Adipose tissue (tissue), 3 donors: Measurements from ENCODE around the gene SPATC1L. TPM values are rescaled to one million over a fixed set of nuclear protein-coding genes. Genes with fewer than 3 reads are reported as not detected.

ENCODE experiments used
- H3K27ac ChIP-seq: one replicate; pipeline ENCODE4 v1.5.1; 2013; ENCODE audit warnings: low read depth, low read length
- WGBS, 3 donors: extraction: QIAGEN DNeasy Blood & Tissue Kit; methylation state at CpG; one replicate each; pipeline ENCODE4 v1.1.7; 2013; 5-methylcytosine and 5-hydroxymethylcytosine counted together
- polyA plus RNA-seq, 3 donors: library from polyadenylated mRNA; stranded (reverse); fragments of 200-250 nt; gene quantifications; one replicate each; pipeline ENCODE4 v1.2.3, GENCODE V29; 2013
- donor health status: healthy with polysubstance abuse.
- donor health status: Bipolar disorder and iron deficiency.
- donor health status: healthy.

Gene SPATC1L
- polyA plus RNA-seq, 3 donors = 4.8 to 10.0 (median 9.1) TPM

GRCh38 chr21:46120301-46121285 is 63.7 kb downstream of the SPATC1L start:
- H3K27ac ChIP-seq = no peak overlapping the region
- WGBS, 3 donors = 78 to 85% (median 83%) methylated on average over 23 to 26 of the region's 26 CpGs

- H3K27ac ChIP-seq = no peak overlapping the region
- WGBS, 3 donors = 83 to 89% (median 85%) methylated on average over 10 to 14 of the region's 14 CpGs
Observed at GRCh38 chr21:46119637-46120271, 64.5 kb downstream of the SPATC1L start.

GRCh38 chr21:46119144-46119636 is 65.1 kb downstream of the SPATC1L start:
- WGBS, 3 donors = 82 to 92% (median 90%) methylated on average over 11 to 12 of the region's 12 CpGs
- H3K27ac ChIP-seq = no peak overlapping the region

- 82 to 92% (median 91%) methylated on average over 23 to 27 of the region's 27 CpGs for WGBS, 3 donors
- H3K27ac ChIP-seq = no peak overlapping the region
Observed at GRCh38 chr21:46118316-46119143, 65.7 kb downstream of the SPATC1L start.

GRCh38 chr21:46117586-46118315 is 66.5 kb downstream of the SPATC1L start:
- no peak overlapping the region for H3K27ac ChIP-seq
- WGBS, 3 donors = 76 to 81% (median 80%) methylated on average over 29 of the region's 29 CpGs

- H3K27ac ChIP-seq = no peak overlapping the region
- 78 to 82% (median 82%) methylated on average over 22 to 24 of the region's 24 CpGs for WGBS, 3 donors
Observed at GRCh38 chr21:46116776-46117585, 67.3 kb downstream of the SPATC1L start.

- WGBS, 3 donors = 87 to 90% (median 88%) methylated on average over 20 of the region's 20 CpGs
- no peak overlapping the region for H3K27ac ChIP-seq
Observed at GRCh38 chr21:46116189-46116775, 68.0 kb downstream of the SPATC1L start.

- H3K27ac ChIP-seq = no peak overlapping the region
- 86 to 94% (median 94%) methylated on average over 16 to 17 of the region's 17 CpGs for WGBS, 3 donors
Observed at GRCh38 chr21:46115441-46116188, 68.6 kb downstream of the SPATC1L start.

- H3K27ac ChIP-seq = no peak overlapping the region
- 72 to 93% (median 90%) methylated on average over 4 of the region's 4 CpGs for WGBS, 3 donors
Observed at GRCh38 chr21:46114963-46115362, 69.3 kb downstream of the SPATC1L start.

GRCh38 chr21:46113497-46114176 is 70.6 kb downstream of the SPATC1L start:
- no peak overlapping the region for H3K27ac ChIP-seq

GRCh38 chr21:46112725-46113215 is 71.5 kb downstream of the SPATC1L start:
- no peak overlapping the region for H3K27ac ChIP-seq
- WGBS, 3 donors = 91 to 95% (median 92%) methylated on average over 20 of the region's 20 CpGs

More at GRCh38 chr21:46113497-46114176, 70.6 kb downstream of the SPATC1L start:
- WGBS, 3 donors = 88 to 96% (median 92%) methylated on average over 16 of the region's 16 CpGs

GRCh38 chr21:46111857-46112724 is 72.2 kb downstream of the SPATC1L start:
- no peak overlapping the region for H3K27ac ChIP-seq
- 93 to 95% (median 94%) methylated on average over 60 to 69 of the region's 69 CpGs for WGBS, 3 donors

GRCh38 chr21:46111193-46111571 is 73.1 kb downstream of the SPATC1L start:
- WGBS, 3 donors = 87 to 90% (median 88%) methylated on average over 11 to 12 of the region's 12 CpGs
- H3K27ac ChIP-seq = no peak overlapping the region
